Neuronal stem cell (in vitro differentiated cells): ENCODE data around the gene TRAPPC6A.

Experiments used
- DNase-seq: peaks from one replicate; pipeline ENCODE4 v3.0.0-alpha.2; 2013; ENCODE audit warnings: low spot score
- H2AFZ ChIP-seq: one replicate; pipeline ENCODE4 v1.6.1; 2013; ENCODE audit warnings: mild to moderate bottlenecking, low read length, inconsistent platforms
- H2AK5ac ChIP-seq: 2 replicates; pipeline ENCODE4 v1.6.1; 2013; ENCODE audit warnings: low read depth, mild to moderate bottlenecking, inconsistent platforms, low read length, moderate library complexity, mixed read lengths
- H2BK120ac ChIP-seq: 2 replicates; pipeline ENCODE4 v1.6.1; 2013; ENCODE audit warnings: low read depth, mild to moderate bottlenecking, inconsistent platforms, low read length, moderate library complexity, mixed read lengths
- H2BK12ac ChIP-seq: one replicate; pipeline ENCODE4 v1.6.1; 2013; ENCODE audit warnings: low read length, inconsistent platforms
- H2BK15ac ChIP-seq: 2 replicates; pipeline ENCODE4 v1.6.1; 2013; ENCODE audit warnings: mild to moderate bottlenecking, low read length, inconsistent platforms, mixed read lengths
- H2BK5ac ChIP-seq: one replicate; pipeline ENCODE4 v1.6.1; 2013; ENCODE audit warnings: inconsistent platforms, mild to moderate bottlenecking, low read length, moderate library complexity
- H3K14ac ChIP-seq: one replicate; pipeline ENCODE4 v1.6.1; 2013; ENCODE audit warnings: low read length, inconsistent platforms
- H3K18ac ChIP-seq: 2 replicates; pipeline ENCODE4 v1.6.1; 2013; ENCODE audit warnings: low read length, inconsistent platforms
- H3K23ac ChIP-seq: 2 replicates; pipeline ENCODE4 v1.6.1; 2013; ENCODE audit warnings: low read depth, mild to moderate bottlenecking, mixed read lengths, low read length, inconsistent platforms; ENCODE audit not compliant: poor library complexity
- H3K27ac ChIP-seq: replicated peaks from 3 replicates; pipeline ENCODE4 v1.5.1; 2013; ENCODE audit warnings: low read length, inconsistent platforms
- H3K27me3 ChIP-seq, 3 experiments: 2 replicates each; pipeline ENCODE4 v1.6.1; 2013; ENCODE audit warnings: low read length in 3 of 3, mild to moderate bottlenecking in 2 of 3, inconsistent platforms in 1 of 3, low read depth in 1 of 3, mixed read lengths in 1 of 3, moderate library complexity in 1 of 3; ENCODE audit not compliant: control insufficient read depth in 3 of 3, insufficient read depth in 3 of 3
- H3K36me3 ChIP-seq, 2 donors: replicated peaks in 1 of 2; 2 replicates each; pipeline ENCODE4 v1.6.1; 2013; ENCODE audit warnings: low read length in 2 of 2; ENCODE audit not compliant: control insufficient read depth in 2 of 2, insufficient read depth in 2 of 2
- H3K4ac ChIP-seq: 2 replicates; pipeline ENCODE4 v1.6.1; 2013; ENCODE audit warnings: inconsistent platforms, mild to moderate bottlenecking, low read length, moderate library complexity
- H3K4me1 ChIP-seq, 2 donors: 1 replicate in 1 of 2; 2 replicates in 1 of 2; pipeline ENCODE4 v1.6.1; 2013; ENCODE audit warnings: low read length in 2 of 2, low read depth in 1 of 2; ENCODE audit not compliant: control insufficient read depth in 2 of 2, insufficient read depth in 1 of 2
- H3K4me2 ChIP-seq: one replicate; pipeline ENCODE4 v1.6.1; 2013; ENCODE audit warnings: mild to moderate bottlenecking, low read length, inconsistent platforms; ENCODE audit not compliant: insufficient read depth, poor library complexity, severe bottlenecking
- H3K4me3 ChIP-seq, 2 donors: 2 replicates each; pipeline ENCODE4 v1.5.1; 2013; ENCODE audit warnings: low read length in 2 of 2, mild to moderate bottlenecking in 2 of 2, inconsistent platforms in 1 of 2, moderate library complexity in 1 of 2
- H3K79me1 ChIP-seq: one replicate; pipeline ENCODE4 v1.6.1; 2013; ENCODE audit warnings: low read depth, mild to moderate bottlenecking, inconsistent platforms, low read length, moderate library complexity
- H3K9ac ChIP-seq: one replicate; pipeline ENCODE4 v1.6.1; 2013; ENCODE audit warnings: mild to moderate bottlenecking, low read depth, low read length, inconsistent platforms; ENCODE audit not compliant: poor library complexity
- H3K9me3 ChIP-seq, 2 donors: replicated peaks in 1 of 2; 2 replicates each; pipeline versions ENCODE3 to v1.6.1; 2013; ENCODE audit warnings: low read length in 2 of 2, mild to moderate bottlenecking in 2 of 2, inconsistent platforms in 1 of 2, low read depth in 1 of 2, mixed read lengths in 1 of 2, moderate library complexity in 1 of 2; ENCODE audit not compliant: control insufficient read depth in 2 of 2, insufficient read depth in 1 of 2
- H4K8ac ChIP-seq: one replicate; pipeline ENCODE4 v1.6.1; 2013; ENCODE audit warnings: low read depth, mild to moderate bottlenecking, inconsistent platforms, low read length, moderate library complexity
- H4K91ac ChIP-seq: one replicate; pipeline ENCODE4 v1.6.1; 2013; ENCODE audit warnings: low read length, low read depth, mild to moderate bottlenecking, inconsistent platforms; ENCODE audit not compliant: poor library complexity
- WGBS, 2 donors: extraction: QIAGEN DNeasy Blood & Tissue Kit; methylation state at CpG; one replicate each; pipeline ENCODE4 v1.1.7; 2013; ENCODE audit warnings: missing lambda C conversion rate in 2 of 2, mixed read lengths in 1 of 2; ENCODE audit not compliant: insufficient read length in 2 of 2, insufficient replicate concordance in 1 of 2; ENCODE audit errors: extremely low coverage in 2 of 2; 5-methylcytosine and 5-hydroxymethylcytosine counted together

Gene TRAPPC6A

DNA sequence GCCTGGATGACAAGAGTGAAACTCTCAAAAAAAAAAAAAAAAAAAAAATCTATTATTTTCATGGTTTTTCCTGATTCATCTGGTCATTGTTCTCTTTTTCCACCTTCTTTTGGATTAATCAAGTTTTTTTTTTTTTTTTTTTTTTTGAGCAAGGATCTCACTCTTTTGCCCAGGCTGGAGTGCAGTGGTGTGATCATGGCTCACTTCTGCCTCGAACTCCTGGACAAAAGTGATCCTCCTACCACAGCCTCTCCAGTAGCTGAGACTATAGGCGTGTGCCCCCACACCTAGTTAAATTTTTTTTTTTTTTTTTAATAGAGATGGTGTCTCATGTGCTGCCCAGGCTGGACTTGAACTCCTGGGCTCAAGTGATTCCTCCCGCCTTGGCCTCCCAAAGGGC lies 28.3 kb upstream of the TRAPPC6A start:
- no peak overlapping the region for H2AFZ ChIP-seq
- no peak overlapping the region for H3K27ac ChIP-seq
- no peak for DNase-seq
- no peak overlapping the region for H2BK120ac ChIP-seq
- H4K8ac ChIP-seq: no peak overlapping the region
- no peak overlapping the region for H3K9ac ChIP-seq
- no peak overlapping the region for H2BK12ac ChIP-seq
- H4K91ac ChIP-seq: no peak overlapping the region
- no peak overlapping the region for H3K4me3 ChIP-seq
- no peak overlapping the region for H2AK5ac ChIP-seq
- no CpG with 5 or more reads among the region's 3 CpGs for WGBS, 2 donors
- no peaks in the 10 kb centered on the region for H3K27me3 ChIP-seq
- H3K79me1 ChIP-seq: no peaks in the 10 kb centered on the region
- H3K14ac ChIP-seq: no peak overlapping the region
- peaks cover 0 to 4% of the 10 kb centered on the region in 2 donors for H3K4me1 ChIP-seq
- no peak overlapping the region for H3K4me2 ChIP-seq
- no peak overlapping the region for H3K23ac ChIP-seq
- H2BK5ac ChIP-seq: no peak overlapping the region
- peaks cover 0 to 2% of the 10 kb centered on the region in 2 donors for H3K9me3 ChIP-seq
- no peak overlapping the region for H2BK15ac ChIP-seq
- no peaks in the 10 kb centered on the region for H3K36me3 ChIP-seq
- H3K18ac ChIP-seq: no peak overlapping the region
- H3K4ac ChIP-seq: no peak overlapping the region

DNA sequence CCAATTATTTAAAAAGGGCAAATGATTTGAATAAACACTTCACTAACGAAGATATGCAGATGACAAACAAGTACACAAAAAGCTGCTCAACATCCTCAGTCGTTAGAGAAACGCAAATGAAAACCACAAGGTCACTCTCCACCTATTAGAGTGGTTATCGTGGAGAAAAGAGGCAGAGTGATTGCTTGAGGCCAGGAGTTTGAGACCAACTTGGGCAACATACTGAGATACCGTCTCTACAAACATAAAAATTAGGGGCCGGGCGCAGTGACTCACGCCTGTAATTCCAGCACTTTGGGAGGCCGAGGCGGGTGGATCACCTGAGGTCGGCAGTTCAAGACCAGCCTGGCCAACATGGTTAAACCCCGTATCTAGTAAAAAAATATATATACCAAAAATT lies 27.8 kb upstream of the TRAPPC6A start:
- Histone ChIP-seq H3K4me3 (no peak overlapping the region), H3K14ac (no peak overlapping the region), H2BK12ac (no peak overlapping the region), H3K36me3 (no peaks in the 10 kb centered on the region), H2BK5ac (no peak overlapping the region), H3K27ac (no peak overlapping the region), H2AFZ (no peak overlapping the region), H3K79me1 (no peaks in the 10 kb centered on the region), H4K8ac (no peak overlapping the region), H3K27me3 (no peaks in the 10 kb centered on the region), H4K91ac (no peak overlapping the region), H2AK5ac (no peak overlapping the region), H2BK120ac (no peak overlapping the region), H3K4me1 (no peaks in the 10 kb centered on the region), H3K4ac (no peak overlapping the region), H3K4me2 (no peak overlapping the region), H2BK15ac (no peak overlapping the region), H3K23ac (no peak overlapping the region), H3K9me3 (peaks cover 0 to 3% of the 10 kb centered on the region in 2 donors), H3K18ac (no peak overlapping the region), H3K9ac (no peak overlapping the region)
- DNase-seq: no peak
- WGBS, 2 donors: no CpG with 5 or more reads among the region's 12 CpGs

DNA sequence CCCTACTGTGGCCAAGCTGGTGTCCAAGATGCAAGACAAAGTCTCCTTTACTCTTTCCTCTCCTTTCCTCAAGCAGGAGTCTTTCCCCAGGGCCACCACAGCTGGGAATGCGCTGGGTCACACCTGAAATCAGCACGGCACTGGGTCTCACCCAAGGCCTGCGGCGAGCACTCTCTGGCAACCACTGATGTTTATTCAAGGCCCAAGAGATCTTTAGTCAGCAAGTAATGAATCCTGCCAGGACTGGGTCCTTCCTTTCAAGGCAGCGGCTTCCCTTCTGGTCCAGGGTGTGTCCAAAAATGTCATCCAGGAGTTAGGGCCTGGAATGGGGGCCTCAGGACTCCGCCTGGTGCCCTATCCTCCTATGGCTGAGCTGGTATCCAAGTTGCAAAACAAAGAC lies 24.6 kb upstream of the TRAPPC6A start:
- no peak overlapping the region for H2AFZ ChIP-seq

DNA sequence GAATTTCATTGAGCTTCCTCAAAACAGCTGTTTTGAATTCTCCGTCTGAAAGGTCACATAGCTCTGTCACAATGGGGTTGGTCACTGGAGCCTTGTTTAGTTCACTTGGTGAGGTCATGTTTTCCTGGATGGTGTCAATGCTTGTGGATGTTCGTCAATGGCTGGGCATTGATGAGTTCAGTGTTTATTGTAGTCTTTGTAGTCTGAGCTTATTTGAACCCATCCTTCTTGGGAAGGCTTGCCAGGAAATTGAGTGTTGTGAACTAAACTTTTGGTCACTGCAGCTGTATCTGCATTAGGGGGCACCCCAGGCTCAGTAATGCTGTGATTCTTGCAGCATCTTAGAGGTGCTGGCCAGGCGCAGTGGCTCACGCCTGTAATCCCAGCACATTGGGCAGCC lies 22.5 kb upstream of the TRAPPC6A start:
- no peak overlapping the region for H2AFZ ChIP-seq
- H2AK5ac ChIP-seq: no peak overlapping the region
- no peak overlapping the region for H4K91ac ChIP-seq
- H3K23ac ChIP-seq: no peak overlapping the region
- no peak overlapping the region for H3K27ac ChIP-seq
- no peak overlapping the region for H4K8ac ChIP-seq
- H3K4ac ChIP-seq: no peak overlapping the region
- no peak overlapping the region for H3K4me2 ChIP-seq
- H2BK12ac ChIP-seq: no peak overlapping the region
- no peak overlapping the region for H2BK5ac ChIP-seq
- no peak overlapping the region for H3K9ac ChIP-seq
- H3K4me3 ChIP-seq: no peak overlapping the region
- peaks cover 2% of the 10 kb centered on the region for H3K79me1 ChIP-seq
- no peak overlapping the region for H2BK15ac ChIP-seq
- peaks cover 0 to 2% of the 10 kb centered on the region in 2 donors for H3K9me3 ChIP-seq
- H2BK120ac ChIP-seq: no peak overlapping the region
- H3K36me3 ChIP-seq: no peaks in the 10 kb centered on the region
- no CpG with 5 or more reads among the region's 4 CpGs for WGBS, 2 donors
- H3K14ac ChIP-seq: no peak overlapping the region
- H3K18ac ChIP-seq: no peak overlapping the region
- DNase-seq: no peak
- H3K4me1 ChIP-seq: no peaks in the 10 kb centered on the region
- no peaks in the 10 kb centered on the region for H3K27me3 ChIP-seq

More for the DNA sequence above, 24.6 kb upstream of the TRAPPC6A start:
- no peak overlapping the region for H2BK5ac ChIP-seq
- H2BK12ac ChIP-seq: no peak overlapping the region
- H3K4me3 ChIP-seq: no peak overlapping the region
- H4K8ac ChIP-seq: no peak overlapping the region
- H2AK5ac ChIP-seq: no peak overlapping the region
- H3K9ac ChIP-seq: no peak overlapping the region
- no peaks in the 10 kb centered on the region for H3K36me3 ChIP-seq
- no peaks in the 10 kb centered on the region for H3K27me3 ChIP-seq
- no peak overlapping the region for H3K4me2 ChIP-seq
- no CpG with 5 or more reads among the region's 6 CpGs for WGBS, 2 donors
- H4K91ac ChIP-seq: no peak overlapping the region
- peak overlapping the region; percentile 64 for H3K18ac ChIP-seq
- peaks cover 0 to 2% of the 10 kb centered on the region in 2 donors for H3K9me3 ChIP-seq
- peaks cover 2% of the 10 kb centered on the region for H3K79me1 ChIP-seq
- no peak overlapping the region for H2BK15ac ChIP-seq
- H2BK120ac ChIP-seq: no peak overlapping the region
- no peak for DNase-seq
- H3K27ac ChIP-seq: no peak overlapping the region
- H3K4ac ChIP-seq: no peak overlapping the region
- no peaks in the 10 kb centered on the region for H3K4me1 ChIP-seq
- no peak overlapping the region for H3K14ac ChIP-seq
- no peak overlapping the region for H3K23ac ChIP-seq
